ENCODE results near the gene GXYLT1.

The GXYLT1 gene

DNA sequence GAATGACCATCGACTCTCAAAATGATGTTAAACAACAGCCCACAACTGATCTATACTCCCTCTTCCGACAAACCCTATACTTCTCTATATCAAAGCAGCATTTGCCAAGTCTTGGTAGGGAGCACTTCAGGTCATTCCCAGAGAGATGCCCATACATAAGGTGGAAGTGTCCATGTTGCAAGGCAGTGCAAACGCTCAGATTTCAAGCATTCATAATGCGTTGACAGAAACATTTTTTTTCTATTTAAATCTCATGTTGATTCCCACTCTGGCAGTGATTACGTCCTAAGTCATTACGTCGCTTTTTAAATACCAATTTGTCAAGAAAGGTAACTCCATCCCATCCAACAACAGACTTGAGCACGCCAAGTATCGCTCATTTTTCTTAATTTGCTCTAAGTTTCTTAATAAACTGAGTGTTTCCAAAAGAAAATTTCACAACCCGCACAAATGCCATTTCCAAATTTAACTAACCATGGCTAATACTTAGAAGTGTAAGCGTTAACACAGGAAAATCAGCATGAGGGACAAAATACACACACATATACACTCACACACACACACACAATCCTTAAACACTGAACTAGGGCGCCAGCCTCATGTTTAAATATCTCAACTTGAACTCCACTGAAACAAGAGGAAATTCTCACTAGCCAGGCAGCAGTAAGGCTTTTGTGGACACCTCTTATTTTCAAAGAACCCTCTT is 1.1 kb downstream of the GXYLT1 start:
- H3K9me3 ChIP-seq (replicated peaks; ENCODE audit: low read length): no peaks in the 10 kb centered on the region
- H3K4me2 ChIP-seq (ENCODE audit: low read length): peak overlapping the region; percentile 95
- H3K4me1 ChIP-seq (ENCODE audit: control insufficient read depth, insufficient read depth, low read length): peaks cover 17% of the 10 kb centered on the region
- H3K9ac ChIP-seq (ENCODE audit: low read depth, low read length): peak overlapping the region; percentile 86
- no peaks in the 10 kb centered on the region for H3K27me3 ChIP-seq (ENCODE audit: control insufficient read depth, insufficient read depth, low read length)
- H3K4me3 ChIP-seq (ENCODE audit: low read length): peak overlapping the region; percentile 88
- H3K36me3 ChIP-seq (ENCODE audit: insufficient read depth, low read length): no peaks in the 10 kb centered on the region

DNA sequence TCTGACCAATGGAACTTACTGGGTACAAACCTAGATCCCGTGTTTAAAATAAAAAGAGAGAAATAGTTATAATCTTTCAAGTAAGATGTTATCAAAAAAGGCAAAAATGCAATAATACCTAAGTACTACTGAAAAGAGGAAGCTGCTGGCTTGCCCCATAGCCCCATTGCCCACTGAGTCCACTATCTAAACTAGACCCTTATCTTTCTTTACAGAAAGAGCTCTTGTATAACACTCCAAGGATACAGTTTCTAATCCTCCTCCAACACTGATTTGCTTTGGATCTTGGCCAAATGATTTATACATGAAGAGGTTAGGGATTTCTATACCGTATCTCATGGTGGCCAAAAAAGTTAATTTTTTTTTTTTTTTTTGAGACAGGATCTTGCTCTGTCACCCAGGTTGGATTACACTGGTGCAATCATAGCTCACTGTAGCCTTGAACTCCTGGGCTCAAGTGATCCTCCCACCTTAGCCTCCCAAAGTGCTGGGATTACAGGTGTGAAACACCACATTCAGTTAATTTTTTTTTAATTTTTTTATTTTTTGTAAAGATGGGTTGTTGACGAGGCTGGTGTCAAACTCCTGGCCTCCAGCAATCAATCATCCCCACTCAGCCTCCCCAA is 2.6 kb downstream of the GXYLT1 start:
- no peak overlapping the region for H3K9ac ChIP-seq (ENCODE audit: low read depth, low read length)
- H3K9me3 ChIP-seq (replicated peaks; ENCODE audit: low read length): no peaks in the 10 kb centered on the region
- H3K4me2 ChIP-seq (ENCODE audit: low read length): no peak overlapping the region
- peaks cover 17% of the 10 kb centered on the region for H3K4me1 ChIP-seq (ENCODE audit: control insufficient read depth, insufficient read depth, low read length)
- no peaks in the 10 kb centered on the region for H3K27me3 ChIP-seq (ENCODE audit: control insufficient read depth, insufficient read depth, low read length)
- H3K4me3 ChIP-seq (ENCODE audit: low read length): no peak overlapping the region
- no peaks in the 10 kb centered on the region for H3K36me3 ChIP-seq (ENCODE audit: insufficient read depth, low read length)

DNA sequence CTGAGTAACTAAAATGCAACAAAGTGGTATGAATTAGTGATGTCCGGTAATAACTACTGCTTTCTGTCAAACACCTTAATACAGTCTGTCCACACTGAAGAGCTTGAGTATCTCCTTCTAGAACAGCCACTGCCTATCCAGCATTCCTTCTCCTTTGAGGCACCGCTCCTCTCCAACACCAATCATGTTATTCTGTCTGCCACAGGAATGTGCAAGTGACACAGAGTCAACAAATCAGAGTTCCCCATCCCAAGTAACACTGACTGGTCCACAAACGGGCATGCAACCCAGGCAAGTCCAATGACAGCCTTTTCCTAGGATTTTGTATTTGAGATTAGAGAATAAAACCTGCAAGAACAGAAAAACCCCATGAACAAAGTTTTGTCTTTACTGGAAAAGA is 3.8 kb downstream of the GXYLT1 start:
- no peak overlapping the region for H3K4me3 ChIP-seq (ENCODE audit: low read length)
- no peaks in the 10 kb centered on the region for H3K27me3 ChIP-seq (ENCODE audit: control insufficient read depth, insufficient read depth, low read length)
- no peak overlapping the region for H3K4me2 ChIP-seq (ENCODE audit: low read length)

DNA sequence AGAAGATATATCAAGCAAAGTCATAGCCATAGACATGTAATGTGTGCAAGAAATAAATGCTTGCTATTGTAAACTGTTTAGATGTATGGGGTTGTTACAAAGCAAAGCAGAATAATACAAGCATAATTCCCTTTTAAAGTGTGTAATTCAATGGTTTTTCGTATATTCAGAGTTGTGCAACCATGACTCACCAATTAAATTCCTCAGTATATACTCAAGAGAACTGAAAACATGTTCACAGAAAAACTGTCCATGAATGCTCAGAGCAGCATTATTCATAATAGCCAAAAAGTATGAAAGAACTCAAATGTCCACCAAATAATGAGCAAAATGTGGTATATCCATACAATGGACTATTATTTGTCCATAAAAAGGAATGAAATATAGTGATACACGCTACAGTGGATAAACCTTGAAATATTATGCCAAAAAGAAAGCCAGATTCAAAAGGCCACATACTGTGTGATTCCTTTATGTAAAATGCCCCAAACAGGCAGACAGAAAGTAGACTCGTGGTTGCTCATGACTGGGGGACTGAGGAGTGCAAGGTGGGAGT is 9.3 kb downstream of the GXYLT1 start:
- no peaks in the 10 kb centered on the region for H3K27me3 ChIP-seq (ENCODE audit: control insufficient read depth, insufficient read depth, low read length)
- H3K4me1 ChIP-seq (ENCODE audit: control insufficient read depth, insufficient read depth, low read length): peaks cover 25% of the 10 kb centered on the region
- H3K4me3 ChIP-seq (ENCODE audit: low read length): no peak overlapping the region
- H3K4me2 ChIP-seq (ENCODE audit: low read length): peak overlapping the region; percentile 44
- no peaks in the 10 kb centered on the region for H3K9me3 ChIP-seq (replicated peaks; ENCODE audit: low read length)
- H3K9ac ChIP-seq (ENCODE audit: low read depth, low read length): no peak overlapping the region
- no peaks in the 10 kb centered on the region for H3K36me3 ChIP-seq (ENCODE audit: insufficient read depth, low read length)

More for the DNA sequence above, 3.8 kb downstream of the GXYLT1 start:
- Histone ChIP-seq H3K36me3 (ENCODE audit: insufficient read depth, low read length) (no peaks in the 10 kb centered on the region), H3K9me3 (replicated peaks; ENCODE audit: low read length) (no peaks in the 10 kb centered on the region), H3K9ac (ENCODE audit: low read depth, low read length) (no peak overlapping the region), H3K4me1 (ENCODE audit: control insufficient read depth, insufficient read depth, low read length) (peaks cover 17% of the 10 kb centered on the region)

DNA sequence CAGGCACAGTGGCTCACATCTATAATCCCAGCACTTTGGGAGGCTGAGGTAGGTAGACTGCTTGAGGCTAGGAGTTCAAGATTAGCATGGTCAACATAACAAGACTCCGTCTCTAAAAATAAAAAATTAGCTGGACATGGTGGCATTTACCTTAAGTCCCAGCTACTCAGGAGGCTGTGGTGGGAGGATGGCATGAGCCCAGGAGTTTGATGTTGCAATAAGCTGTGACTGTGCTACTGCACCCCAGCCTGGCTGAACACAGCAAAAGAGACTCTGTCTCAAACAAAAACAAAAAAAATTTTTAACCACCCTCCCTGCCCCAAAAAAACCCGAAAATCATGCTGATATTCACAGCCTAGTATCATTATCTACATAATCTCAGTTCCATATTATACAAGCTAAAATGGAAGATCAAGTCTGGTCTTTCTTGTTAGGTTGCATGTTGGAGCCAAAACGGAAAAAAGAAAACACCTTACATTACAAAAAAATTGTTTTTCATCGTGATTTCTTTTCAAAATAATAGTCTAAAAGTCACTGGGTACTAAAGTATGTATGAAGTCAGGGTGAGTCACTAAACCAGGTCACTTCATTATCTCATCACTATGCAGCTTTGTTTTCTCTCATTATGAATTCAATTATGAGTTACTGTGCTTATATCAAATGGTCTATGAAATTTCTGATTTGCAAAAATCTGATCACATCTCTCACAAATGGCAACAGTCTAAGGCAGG is 13.8 kb downstream of the GXYLT1 start:
- no peaks in the 10 kb centered on the region for H3K27me3 ChIP-seq (ENCODE audit: control insufficient read depth, insufficient read depth, low read length)
- peak overlapping the region; percentile 65 for H3K9ac ChIP-seq (ENCODE audit: low read depth, low read length)
- H3K4me2 ChIP-seq (ENCODE audit: low read length): peak overlapping the region; percentile 81
- H3K36me3 ChIP-seq (ENCODE audit: insufficient read depth, low read length): no peaks in the 10 kb centered on the region
- peak overlapping the region; percentile 56 for H3K4me3 ChIP-seq (ENCODE audit: low read length)
- no peaks in the 10 kb centered on the region for H3K9me3 ChIP-seq (replicated peaks; ENCODE audit: low read length)
- peaks cover 32% of the 10 kb centered on the region for H3K4me1 ChIP-seq (ENCODE audit: control insufficient read depth, insufficient read depth, low read length)

DNA sequence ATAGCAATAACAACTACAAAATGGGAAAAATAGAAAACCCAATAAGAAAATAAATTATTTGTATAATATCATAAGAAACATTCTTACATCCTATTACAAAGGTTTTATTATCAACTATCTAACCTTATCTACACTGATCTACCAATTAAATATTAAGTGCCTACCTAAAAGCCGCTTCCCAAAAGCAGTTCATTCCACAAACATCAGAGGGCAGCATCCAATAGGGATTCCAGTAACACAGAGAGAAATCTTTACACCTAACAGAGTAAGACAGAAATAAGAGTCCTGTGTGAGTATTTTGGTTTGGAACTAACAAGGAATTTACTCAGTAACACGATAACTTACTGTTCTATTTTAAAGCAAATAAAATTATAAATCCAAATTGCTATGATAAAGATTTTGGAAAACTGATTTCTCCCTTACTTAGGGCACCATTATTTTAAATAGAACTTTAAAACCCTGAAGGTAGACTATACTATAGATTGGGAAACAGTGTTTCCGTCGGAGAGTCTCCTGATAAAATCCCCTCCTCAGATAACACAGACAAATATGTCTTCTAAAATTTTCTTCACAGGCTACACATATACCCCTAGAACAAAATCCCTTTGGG is 15.0 kb downstream of the GXYLT1 start:
- peaks cover 22% of the 10 kb centered on the region for H3K4me1 ChIP-seq (ENCODE audit: control insufficient read depth, insufficient read depth, low read length)
- H3K9me3 ChIP-seq (replicated peaks; ENCODE audit: low read length): no peaks in the 10 kb centered on the region
- H3K36me3 ChIP-seq (ENCODE audit: insufficient read depth, low read length): no peaks in the 10 kb centered on the region
- peak overlapping the region; percentile 65 for H3K9ac ChIP-seq (ENCODE audit: low read depth, low read length)
- no peaks in the 10 kb centered on the region for H3K27me3 ChIP-seq (ENCODE audit: control insufficient read depth, insufficient read depth, low read length)
- peak overlapping the region; percentile 81 for H3K4me2 ChIP-seq (ENCODE audit: low read length)
- no peak overlapping the region for H3K4me3 ChIP-seq (ENCODE audit: low read length)

DNA sequence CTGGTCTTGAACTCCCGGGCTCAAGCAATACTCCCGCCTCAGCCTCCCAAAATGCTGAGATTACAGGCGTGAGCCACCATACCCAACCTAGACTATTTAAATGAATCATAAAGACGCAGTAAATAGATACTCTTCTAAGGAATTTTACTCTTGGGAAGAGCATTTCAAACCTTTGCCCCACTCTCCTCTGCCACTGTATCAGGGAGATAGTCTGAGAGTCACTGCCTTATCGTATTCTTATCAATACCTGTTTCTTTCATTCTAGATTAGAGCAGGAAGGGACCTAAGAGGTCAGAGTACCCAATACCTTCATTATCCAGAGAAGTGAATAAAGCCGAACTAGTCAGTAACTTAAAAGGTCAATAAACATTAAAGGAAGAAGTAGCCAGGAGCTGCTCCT is 15.8 kb downstream of the GXYLT1 start:
- no peak overlapping the region for H3K4me2 ChIP-seq (ENCODE audit: low read length)
- no peaks in the 10 kb centered on the region for H3K36me3 ChIP-seq (ENCODE audit: insufficient read depth, low read length)
- H3K9me3 ChIP-seq (replicated peaks; ENCODE audit: low read length): no peaks in the 10 kb centered on the region
- peaks cover 21% of the 10 kb centered on the region for H3K4me1 ChIP-seq (ENCODE audit: control insufficient read depth, insufficient read depth, low read length)
- H3K27me3 ChIP-seq (ENCODE audit: control insufficient read depth, insufficient read depth, low read length): no peaks in the 10 kb centered on the region
- H3K9ac ChIP-seq (ENCODE audit: low read depth, low read length): no peak overlapping the region
- H3K4me3 ChIP-seq (ENCODE audit: low read length): no peak overlapping the region

DNA sequence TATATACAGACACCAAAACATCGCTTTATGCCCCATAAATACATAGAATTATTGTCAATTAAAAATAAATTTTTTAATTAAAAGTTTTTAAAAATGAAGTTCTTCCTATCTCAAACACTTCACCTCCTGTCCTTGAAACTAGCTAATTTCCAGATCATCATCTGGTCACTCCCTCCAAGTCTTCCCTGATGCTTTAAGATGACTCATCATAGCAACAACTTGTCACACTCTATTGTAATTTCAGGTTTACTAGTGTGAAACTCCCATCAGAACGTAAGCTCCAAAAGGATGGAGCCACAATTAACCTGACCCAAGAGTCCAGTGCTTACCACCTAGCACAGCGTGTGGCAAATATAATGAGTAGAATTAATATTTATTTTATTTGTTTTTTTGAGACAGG is 16.3 kb downstream of the GXYLT1 start:
- Histone ChIP-seq H3K9ac (ENCODE audit: low read depth, low read length) (no peak overlapping the region), H3K4me1 (ENCODE audit: control insufficient read depth, insufficient read depth, low read length) (peaks cover 21% of the 10 kb centered on the region), H3K4me2 (ENCODE audit: low read length) (no peak overlapping the region), H3K36me3 (ENCODE audit: insufficient read depth, low read length) (no peaks in the 10 kb centered on the region), H3K9me3 (replicated peaks; ENCODE audit: low read length) (no peaks in the 10 kb centered on the region), H3K4me3 (ENCODE audit: low read length) (no peak overlapping the region), H3K27me3 (ENCODE audit: control insufficient read depth, insufficient read depth, low read length) (no peaks in the 10 kb centered on the region)

DNA sequence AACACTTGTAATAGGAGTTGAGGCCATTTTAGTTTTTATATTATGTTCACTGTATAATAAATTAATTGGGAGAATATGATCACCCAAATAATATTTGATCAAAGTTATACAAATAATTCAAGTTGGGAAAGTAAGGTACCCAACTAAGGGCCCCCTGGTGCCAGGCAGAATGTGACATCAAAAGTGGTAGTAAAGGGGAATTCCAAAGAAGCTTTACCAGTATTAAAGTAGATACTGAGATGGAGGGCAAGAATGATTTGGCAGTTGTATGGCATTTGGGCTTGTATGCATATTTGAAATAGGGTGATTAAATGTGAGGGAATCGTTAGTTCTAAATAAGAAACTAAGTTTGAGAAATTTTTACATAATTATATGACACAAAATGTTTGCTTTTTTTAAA is 17.7 kb downstream of the GXYLT1 start:
- H3K4me2 ChIP-seq (ENCODE audit: low read length): no peak overlapping the region
- H3K9me3 ChIP-seq (replicated peaks; ENCODE audit: low read length): no peaks in the 10 kb centered on the region
- no peak overlapping the region for H3K4me3 ChIP-seq (ENCODE audit: low read length)
- H3K9ac ChIP-seq (ENCODE audit: low read depth, low read length): no peak overlapping the region
- no peaks in the 10 kb centered on the region for H3K36me3 ChIP-seq (ENCODE audit: insufficient read depth, low read length)
- no peaks in the 10 kb centered on the region for H3K27me3 ChIP-seq (ENCODE audit: control insufficient read depth, insufficient read depth, low read length)
- peaks cover 21% of the 10 kb centered on the region for H3K4me1 ChIP-seq (ENCODE audit: control insufficient read depth, insufficient read depth, low read length)

DNA sequence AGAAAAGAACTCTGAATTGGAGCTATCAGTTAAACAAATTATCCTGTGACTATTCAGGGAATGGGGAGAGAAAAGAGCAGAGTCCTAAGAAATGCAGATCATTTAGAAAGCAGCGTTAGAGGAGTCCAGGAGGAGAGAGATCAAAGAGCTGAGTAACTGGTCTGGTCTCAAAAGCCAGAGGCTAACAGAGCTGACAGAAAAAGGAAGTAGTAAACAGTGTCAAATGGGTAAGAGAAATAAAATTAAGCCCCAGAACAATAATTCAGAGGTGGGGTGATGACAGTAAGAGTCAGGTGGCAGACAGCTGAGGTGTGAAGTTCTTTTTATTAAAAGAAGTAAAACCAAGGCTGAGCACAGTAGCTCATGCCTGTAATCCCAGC is 19.3 kb downstream of the GXYLT1 start:
- peaks cover 7% of the 10 kb centered on the region for H3K4me1 ChIP-seq (ENCODE audit: control insufficient read depth, insufficient read depth, low read length)
- H3K9ac ChIP-seq (ENCODE audit: low read depth, low read length): no peak overlapping the region
- no peak overlapping the region for H3K4me3 ChIP-seq (ENCODE audit: low read length)
- H3K36me3 ChIP-seq (ENCODE audit: insufficient read depth, low read length): no peaks in the 10 kb centered on the region
- no peaks in the 10 kb centered on the region for H3K27me3 ChIP-seq (ENCODE audit: control insufficient read depth, insufficient read depth, low read length)
- H3K9me3 ChIP-seq (replicated peaks; ENCODE audit: low read length): no peaks in the 10 kb centered on the region
- H3K4me2 ChIP-seq (ENCODE audit: low read length): no peak overlapping the region

DNA sequence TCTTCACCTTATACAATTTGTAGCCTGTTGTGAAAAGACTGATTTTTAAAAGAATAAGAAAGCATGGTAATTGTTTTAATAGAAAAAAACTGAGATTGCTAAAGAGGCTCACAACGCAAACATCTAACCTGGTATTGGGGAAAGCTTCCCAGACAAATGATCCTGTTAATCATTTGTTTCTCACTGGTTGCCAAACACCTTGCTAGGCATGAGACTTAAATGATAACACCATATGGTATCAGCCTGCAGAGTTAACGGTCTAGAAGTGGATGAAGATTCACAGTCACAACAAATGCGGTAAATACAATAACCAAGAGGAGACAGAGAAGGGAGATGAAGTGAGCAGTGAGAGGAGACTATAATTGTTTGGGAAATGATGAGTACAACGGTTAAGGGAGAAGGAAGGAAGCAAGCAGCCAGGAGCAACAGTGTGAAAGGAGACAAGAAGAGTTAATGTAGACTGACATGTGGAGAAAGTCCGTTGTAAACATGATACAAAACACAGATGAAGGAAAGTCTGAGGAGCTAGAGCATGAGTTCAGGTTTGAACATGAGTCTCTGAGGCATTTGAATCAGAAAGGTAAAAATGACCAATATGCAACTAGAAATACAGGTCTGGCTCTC is 19.8 kb downstream of the GXYLT1 start:
- no peaks in the 10 kb centered on the region for H3K9me3 ChIP-seq (replicated peaks; ENCODE audit: low read length)
- no peak overlapping the region for H3K4me2 ChIP-seq (ENCODE audit: low read length)
- H3K27me3 ChIP-seq (ENCODE audit: control insufficient read depth, insufficient read depth, low read length): no peaks in the 10 kb centered on the region
- H3K36me3 ChIP-seq (ENCODE audit: insufficient read depth, low read length): no peaks in the 10 kb centered on the region
- H3K4me3 ChIP-seq (ENCODE audit: low read length): no peak overlapping the region
- no peak overlapping the region for H3K9ac ChIP-seq (ENCODE audit: low read depth, low read length)
- H3K4me1 ChIP-seq (ENCODE audit: control insufficient read depth, insufficient read depth, low read length): peaks cover 2% of the 10 kb centered on the region

All from skeletal muscle satellite cell (primary cell).